Nephron (organoid): ENCODE results near the gene WWC2.

Experiments used
- H3K27ac Mint-ChIP-seq, 3 experiments: 2 replicates each; pipeline ENCODE4 v1.8.0; 2020; ENCODE audit warnings: mixed read lengths in 3 of 3, mild to moderate bottlenecking in 2 of 3, moderate library complexity in 1 of 3
- H3K27me3 Mint-ChIP-seq: 2 replicates; pipeline ENCODE4 v1.8.0; 2021; ENCODE audit warnings: low read depth, mild to moderate bottlenecking, moderate library complexity, mixed read lengths
- H3K36me3 Mint-ChIP-seq: 2 replicates; pipeline ENCODE4 v1.8.0; 2020; ENCODE audit warnings: low read depth, mixed read lengths
- H3K4me1 Mint-ChIP-seq: 2 replicates; pipeline ENCODE4 v1.8.0; 2020; ENCODE audit warnings: mixed read lengths
- H3K4me3 Mint-ChIP-seq, 3 experiments: 2 replicates each; pipeline ENCODE4 v1.8.0; 2020; ENCODE audit warnings: mild to moderate bottlenecking in 3 of 3, mixed read lengths in 3 of 3, moderate library complexity in 2 of 3
- H3K9me3 Mint-ChIP-seq: 2 replicates; pipeline ENCODE4 v1.8.0; 2020; ENCODE audit warnings: mixed read lengths
- TF ChIP-seq, protein P1 (sequence below), 3 experiments: fragments of 200-600 bp; sonication (generic); IDR thresholded peaks; one replicate each; pipeline ENCODE4 v1.5.0; 2021; ENCODE audit warnings: antibody characterized with exemption in 3 of 3; ENCODE audit not compliant: unreplicated experiment in 3 of 3

WWC2 gene

GRCh38 chr4:183172881-183173280 lies 73.8 kb downstream of the WWC2 start:
- H3K9me3 Mint-ChIP-seq: no peaks in the 10 kb centered on the region
- H3K27me3 Mint-ChIP-seq: no peaks in the 10 kb centered on the region
- peaks cover 43% of the 10 kb centered on the region for H3K4me1 Mint-ChIP-seq
- no peak overlapping the region for H3K4me3 Mint-ChIP-seq
- peak overlapping the region; percentile 59 to 77 (median 70) for H3K27ac Mint-ChIP-seq
- TF ChIP-seq, protein P1, sequence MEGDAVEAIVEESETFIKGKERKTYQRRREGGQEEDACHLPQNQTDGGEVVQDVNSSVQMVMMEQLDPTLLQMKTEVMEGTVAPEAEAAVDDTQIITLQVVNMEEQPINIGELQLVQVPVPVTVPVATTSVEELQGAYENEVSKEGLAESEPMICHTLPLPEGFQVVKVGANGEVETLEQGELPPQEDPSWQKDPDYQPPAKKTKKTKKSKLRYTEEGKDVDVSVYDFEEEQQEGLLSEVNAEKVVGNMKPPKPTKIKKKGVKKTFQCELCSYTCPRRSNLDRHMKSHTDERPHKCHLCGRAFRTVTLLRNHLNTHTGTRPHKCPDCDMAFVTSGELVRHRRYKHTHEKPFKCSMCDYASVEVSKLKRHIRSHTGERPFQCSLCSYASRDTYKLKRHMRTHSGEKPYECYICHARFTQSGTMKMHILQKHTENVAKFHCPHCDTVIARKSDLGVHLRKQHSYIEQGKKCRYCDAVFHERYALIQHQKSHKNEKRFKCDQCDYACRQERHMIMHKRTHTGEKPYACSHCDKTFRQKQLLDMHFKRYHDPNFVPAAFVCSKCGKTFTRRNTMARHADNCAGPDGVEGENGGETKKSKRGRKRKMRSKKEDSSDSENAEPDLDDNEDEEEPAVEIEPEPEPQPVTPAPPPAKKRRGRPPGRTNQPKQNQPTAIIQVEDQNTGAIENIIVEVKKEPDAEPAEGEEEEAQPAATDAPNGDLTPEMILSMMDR (IDR thresholded peaks at IDR 0.05; ENCODE audit: unreplicated experiment in 3 of 3): no peak
- no peaks in the 10 kb centered on the region for H3K36me3 Mint-ChIP-seq

GRCh38 chr4:183173580-183174526 lies 74.8 kb downstream of the WWC2 start:
- H3K4me3 Mint-ChIP-seq: no peak overlapping the region
- H3K27ac Mint-ChIP-seq: peak overlapping the region; percentile 47 to 66 (median 59)
- H3K36me3 Mint-ChIP-seq: no peaks in the 10 kb centered on the region
- no peaks in the 10 kb centered on the region for H3K9me3 Mint-ChIP-seq
- no peaks in the 10 kb centered on the region for H3K27me3 Mint-ChIP-seq
- TF ChIP-seq, protein P1 (IDR thresholded peaks at IDR 0.05; ENCODE audit: unreplicated experiment in 3 of 3): no peak
- peaks cover 43% of the 10 kb centered on the region for H3K4me1 Mint-ChIP-seq

- Mint-ChIP-seq H3K4me3 (no peak overlapping the region), H3K27me3 (no peaks in the 10 kb centered on the region), H3K36me3 (peaks cover 3% of the 10 kb centered on the region), H3K27ac (peak overlapping the region; percentile 61 to 73 (median 73)), H3K9me3 (no peaks in the 10 kb centered on the region), H3K4me1 (peaks cover 43% of the 10 kb centered on the region)
- TF ChIP-seq, protein P1 (IDR thresholded peaks at IDR 0.05; ENCODE audit: unreplicated experiment in 3 of 3): no peak
Observed at GRCh38 chr4:183175631-183176232, 76.7 kb downstream of the WWC2 start.

GRCh38 chr4:183177001-183177400 lies 77.9 kb downstream of the WWC2 start:
- Mint-ChIP-seq H3K27ac (no peak overlapping the region), H3K4me1 (peaks cover 37% of the 10 kb centered on the region), H3K27me3 (no peaks in the 10 kb centered on the region), H3K9me3 (no peaks in the 10 kb centered on the region), H3K4me3 (no peak overlapping the region), H3K36me3 (peaks cover 3% of the 10 kb centered on the region)
- TF ChIP-seq, protein P1 (IDR thresholded peaks at IDR 0.05; ENCODE audit: unreplicated experiment in 3 of 3): no peak

- Mint-ChIP-seq H3K9me3 (no peaks in the 10 kb centered on the region), H3K4me1 (peaks cover 31% of the 10 kb centered on the region), H3K27ac (no peak overlapping the region), H3K4me3 (no peak overlapping the region), H3K36me3 (peaks cover 3% of the 10 kb centered on the region), H3K27me3 (no peaks in the 10 kb centered on the region)
- TF ChIP-seq, protein P1 (IDR thresholded peaks at IDR 0.05; ENCODE audit: unreplicated experiment in 3 of 3): no peak
Observed at GRCh38 chr4:183178201-183178600, 79.1 kb downstream of the WWC2 start.
